ENCODE results near the gene FAM240A. TPM values are rescaled to one million over a fixed set of nuclear protein-coding genes. Genes with fewer than 3 reads are reported as not detected.
A peak's percentile ranks its signal among the peaks of the same experiment; 100 is the strongest.

FAM240A gene
- total and polyA plus RNA-seq, 2 donors (not counting 1 experiment from before 2014, with no cell fraction given): not detected

GRCh38 chr3:46649436-46649835 lies 37.1 kb downstream of the FAM240A start:
- Histone ChIP-seq H3K4me3 (replicated peaks in 1 of 4; ENCODE audit: control extremely low read depth in 1 of 4, insufficient read depth in 1 of 4, low read depth in 3 of 4, low read length in 4 of 4) (no peak overlapping the region), H3K27me3 (ENCODE audit: control insufficient read depth, insufficient read depth, low read length) (no peaks in the 10 kb centered on the region), H3K36me3 (ENCODE audit: control insufficient read depth, insufficient read depth, low read length) (no peaks in the 10 kb centered on the region), H3K9me3 (ENCODE audit: control insufficient read depth, insufficient read depth, low read depth, low read length) (no peaks in the 10 kb centered on the region), H3K27ac (ENCODE audit: insufficient read depth, low read length) (no peak overlapping the region), H2AFZ (ENCODE audit: low read length) (no peak overlapping the region), H3K79me2 (ENCODE audit: control insufficient read depth, insufficient read depth, low read length) (no peaks in the 10 kb centered on the region), H3K4me2 (ENCODE audit: extremely low read depth, insufficient read depth, low read length) (no peak overlapping the region), H4K20me1 (ENCODE audit: control insufficient read depth, extremely low read depth, insufficient read depth, low read length) (no peaks in the 10 kb centered on the region), H3K4me1 (ENCODE audit: control insufficient read depth, extremely low read depth, insufficient read depth, low read length) (peaks cover 8% of the 10 kb centered on the region), H3K9ac (ENCODE audit: insufficient read depth, low read length) (no peak overlapping the region)
- DNase-seq (ENCODE audit: low read depth in 2 of 2): peak in 1 of 2 donors; percentile 27
- TF ChIP-seq CTCF (conservative IDR thresholded peaks at IDR 0.05 in 1 of 2, IDR thresholded peaks at IDR 0.05 in 1 of 2; ENCODE audit: low read depth in 1 of 2, low read length in 2 of 2): no peak
- TF ChIP-seq EZH2 (IDR thresholded peaks at IDR 0.05; ENCODE audit: low read length, missing control alignments): no peak

DNA sequence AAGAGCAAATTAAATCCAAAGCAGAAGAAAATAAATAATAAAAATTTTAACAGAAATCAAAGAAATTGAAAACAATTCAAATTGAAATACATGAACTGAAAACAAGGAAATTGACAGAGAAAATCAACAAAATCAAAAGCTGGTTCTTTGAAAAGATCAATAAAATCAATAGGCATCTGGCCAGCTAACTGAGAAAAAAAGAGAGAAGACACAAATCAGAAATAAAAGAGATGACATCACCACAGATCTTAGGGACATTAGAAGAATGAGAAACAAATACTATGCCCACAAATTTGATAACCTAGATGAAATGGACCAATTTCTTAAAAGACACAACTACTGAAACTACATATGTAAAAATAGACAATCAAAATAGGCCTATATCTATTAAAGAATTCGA lies 38.8 kb downstream of the FAM240A start:
- H3K4me1 ChIP-seq (ENCODE audit: control insufficient read depth, extremely low read depth, insufficient read depth, low read length): peaks cover 8% of the 10 kb centered on the region
- H3K4me3 ChIP-seq (replicated peaks in 1 of 4; ENCODE audit: control extremely low read depth in 1 of 4, insufficient read depth in 1 of 4, low read depth in 3 of 4, low read length in 4 of 4): no peak overlapping the region
- no peaks in the 10 kb centered on the region for H3K79me2 ChIP-seq (ENCODE audit: control insufficient read depth, insufficient read depth, low read length)
- no peak overlapping the region for H3K27ac ChIP-seq (ENCODE audit: insufficient read depth, low read length)
- DNase-seq (ENCODE audit: low read depth in 2 of 2): no peak
- H3K9me3 ChIP-seq (ENCODE audit: control insufficient read depth, insufficient read depth, low read depth, low read length): no peaks in the 10 kb centered on the region
- H4K20me1 ChIP-seq (ENCODE audit: control insufficient read depth, extremely low read depth, insufficient read depth, low read length): no peaks in the 10 kb centered on the region
- no peak overlapping the region for H3K4me2 ChIP-seq (ENCODE audit: extremely low read depth, insufficient read depth, low read length)
- H2AFZ ChIP-seq (ENCODE audit: low read length): no peak overlapping the region
- no peak overlapping the region for H3K9ac ChIP-seq (ENCODE audit: insufficient read depth, low read length)
- H3K27me3 ChIP-seq (ENCODE audit: control insufficient read depth, insufficient read depth, low read length): no peaks in the 10 kb centered on the region
- H3K36me3 ChIP-seq (ENCODE audit: control insufficient read depth, insufficient read depth, low read length): no peaks in the 10 kb centered on the region
- TF ChIP-seq CTCF (conservative IDR thresholded peaks at IDR 0.05 in 1 of 2, IDR thresholded peaks at IDR 0.05 in 1 of 2; ENCODE audit: low read depth in 1 of 2, low read length in 2 of 2): no peak
- TF ChIP-seq EZH2 (IDR thresholded peaks at IDR 0.05; ENCODE audit: low read length, missing control alignments): no peak

- no peaks in the 10 kb centered on the region for H3K4me1 ChIP-seq (ENCODE audit: control insufficient read depth, extremely low read depth, insufficient read depth, low read length)
- no peaks in the 10 kb centered on the region for H3K79me2 ChIP-seq (ENCODE audit: control insufficient read depth, insufficient read depth, low read length)
- H2AFZ ChIP-seq (ENCODE audit: low read length): no peak overlapping the region
- no peaks in the 10 kb centered on the region for H3K27me3 ChIP-seq (ENCODE audit: control insufficient read depth, insufficient read depth, low read length)
- no peaks in the 10 kb centered on the region for H3K9me3 ChIP-seq (ENCODE audit: control insufficient read depth, insufficient read depth, low read depth, low read length)
- no peak overlapping the region for H3K27ac ChIP-seq (ENCODE audit: insufficient read depth, low read length)
- H4K20me1 ChIP-seq (ENCODE audit: control insufficient read depth, extremely low read depth, insufficient read depth, low read length): no peaks in the 10 kb centered on the region
- no peaks in the 10 kb centered on the region for H3K36me3 ChIP-seq (ENCODE audit: control insufficient read depth, insufficient read depth, low read length)
- DNase-seq (ENCODE audit: low read depth in 2 of 2): no peak
- no peak for TF ChIP-seq EZH2 (IDR thresholded peaks at IDR 0.05; ENCODE audit: low read length, missing control alignments)
- TF ChIP-seq CTCF (conservative IDR thresholded peaks at IDR 0.05 in 1 of 2, IDR thresholded peaks at IDR 0.05 in 1 of 2; ENCODE audit: low read depth in 1 of 2, low read length in 2 of 2): no peak
- no peak overlapping the region for H3K9ac ChIP-seq (ENCODE audit: insufficient read depth, low read length)
- no peak overlapping the region for H3K4me3 ChIP-seq (replicated peaks in 1 of 4; ENCODE audit: control extremely low read depth in 1 of 4, insufficient read depth in 1 of 4, low read depth in 3 of 4, low read length in 4 of 4)
- H3K4me2 ChIP-seq (ENCODE audit: extremely low read depth, insufficient read depth, low read length): no peak overlapping the region
These were observed 42.9 kb downstream of the FAM240A start for GRCh38 chr3:46655271-46655670.

Data from fibroblast of lung (primary cell).